ENCODE data around the gene MIAT. TPM values are rescaled to one million over a fixed set of nuclear protein-coding genes. Genes with fewer than 3 reads are reported as not detected.

Gene MIAT
- total and polyA plus RNA-seq, 4 donors: 0.18 to 1.5 (median 0.73) TPM

DNA sequence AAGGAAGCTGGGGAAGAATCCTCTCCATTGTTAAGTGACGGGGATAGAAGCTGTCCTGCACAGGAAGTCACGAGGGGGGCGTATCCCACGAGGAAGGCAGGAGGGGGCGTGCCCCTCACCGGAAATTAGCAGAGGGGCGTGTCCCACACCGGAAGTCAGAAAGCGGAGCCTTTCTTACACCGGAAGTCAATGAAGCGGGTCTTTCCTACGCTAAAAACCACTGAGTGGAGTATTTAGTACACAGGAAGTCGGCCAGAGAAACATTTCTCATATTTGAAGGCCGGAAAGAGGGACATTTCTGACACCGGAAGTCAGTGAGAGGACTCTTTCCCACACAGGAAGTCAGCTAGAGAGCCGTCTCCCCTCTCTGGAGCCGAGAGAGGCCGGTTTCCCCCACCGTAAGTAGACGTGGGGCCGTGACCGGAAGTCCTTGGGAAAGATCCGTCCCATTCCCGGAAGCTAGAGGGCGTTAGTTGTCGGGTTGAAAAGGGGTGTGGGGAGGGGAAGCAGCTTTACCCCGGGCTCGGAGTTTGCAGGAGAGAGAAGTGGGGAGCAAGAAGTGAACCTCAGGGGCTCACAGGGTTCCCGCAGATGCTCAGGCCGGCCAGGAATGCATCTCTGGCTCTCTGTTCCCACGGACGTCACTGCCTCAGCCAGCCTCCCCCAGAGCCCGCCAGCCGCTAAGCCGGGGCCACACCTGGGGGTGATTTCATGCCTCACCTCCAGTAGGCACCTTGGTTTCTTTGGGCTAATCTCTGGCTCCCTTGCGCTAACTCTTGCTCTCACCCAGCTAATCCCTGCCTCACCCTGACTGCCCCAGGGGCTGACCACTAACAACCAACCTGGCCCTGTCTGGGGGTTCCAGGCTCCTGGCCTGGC, 15.4 kb downstream of the MIAT start:
- H3K27ac ChIP-seq (ENCODE audit: low read depth in 1 of 2, low read length in 2 of 2): peak overlapping the region; percentile 81 to 87
- peak; percentile 88 for DNase-seq (ENCODE audit: low spot score)
- under 1% methylated on average over 36 of the region's 36 CpGs for WGBS

More for the DNA sequence above, 15.4 kb downstream of the MIAT start:
- peak overlapping the region; percentile 50 to 83 (median 66) for H3K4me3 ChIP-seq (ENCODE audit: low read depth in 1 of 3, low read length in 3 of 3)
- peaks cover 0 to 20% (median 10%) of the 10 kb centered on the region in 4 donors for H3K4me1 ChIP-seq (ENCODE audit: control insufficient read depth in 4 of 4, insufficient read depth in 4 of 4, low read length in 3 of 4)
- no peaks in the 10 kb centered on the region for H3K36me3 ChIP-seq (ENCODE audit: control insufficient read depth in 4 of 4, insufficient read depth in 3 of 4, low read depth in 1 of 4, low read length in 3 of 4)
- no peaks in the 10 kb centered on the region for H3K9me3 ChIP-seq (ENCODE audit: control insufficient read depth in 4 of 4, low read length in 3 of 4)
- H3K27me3 ChIP-seq (ENCODE audit: control insufficient read depth in 4 of 4, insufficient read depth in 4 of 4, low read length in 3 of 4): no peaks in the 10 kb centered on the region
- peak overlapping the region; percentile 70 to 74 for H3K9ac ChIP-seq (ENCODE audit: low read depth in 1 of 2, low read length in 2 of 2)
- TF ChIP-seq, protein P1, sequence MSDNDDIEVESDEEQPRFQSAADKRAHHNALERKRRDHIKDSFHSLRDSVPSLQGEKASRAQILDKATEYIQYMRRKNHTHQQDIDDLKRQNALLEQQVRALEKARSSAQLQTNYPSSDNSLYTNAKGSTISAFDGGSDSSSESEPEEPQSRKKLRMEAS (IDR thresholded peaks at IDR 0.05): peak; percentile 97
- no peak for TF ChIP-seq HNF4A (conservative IDR thresholded peaks at IDR 0.05)
- TF ChIP-seq, protein P2, sequence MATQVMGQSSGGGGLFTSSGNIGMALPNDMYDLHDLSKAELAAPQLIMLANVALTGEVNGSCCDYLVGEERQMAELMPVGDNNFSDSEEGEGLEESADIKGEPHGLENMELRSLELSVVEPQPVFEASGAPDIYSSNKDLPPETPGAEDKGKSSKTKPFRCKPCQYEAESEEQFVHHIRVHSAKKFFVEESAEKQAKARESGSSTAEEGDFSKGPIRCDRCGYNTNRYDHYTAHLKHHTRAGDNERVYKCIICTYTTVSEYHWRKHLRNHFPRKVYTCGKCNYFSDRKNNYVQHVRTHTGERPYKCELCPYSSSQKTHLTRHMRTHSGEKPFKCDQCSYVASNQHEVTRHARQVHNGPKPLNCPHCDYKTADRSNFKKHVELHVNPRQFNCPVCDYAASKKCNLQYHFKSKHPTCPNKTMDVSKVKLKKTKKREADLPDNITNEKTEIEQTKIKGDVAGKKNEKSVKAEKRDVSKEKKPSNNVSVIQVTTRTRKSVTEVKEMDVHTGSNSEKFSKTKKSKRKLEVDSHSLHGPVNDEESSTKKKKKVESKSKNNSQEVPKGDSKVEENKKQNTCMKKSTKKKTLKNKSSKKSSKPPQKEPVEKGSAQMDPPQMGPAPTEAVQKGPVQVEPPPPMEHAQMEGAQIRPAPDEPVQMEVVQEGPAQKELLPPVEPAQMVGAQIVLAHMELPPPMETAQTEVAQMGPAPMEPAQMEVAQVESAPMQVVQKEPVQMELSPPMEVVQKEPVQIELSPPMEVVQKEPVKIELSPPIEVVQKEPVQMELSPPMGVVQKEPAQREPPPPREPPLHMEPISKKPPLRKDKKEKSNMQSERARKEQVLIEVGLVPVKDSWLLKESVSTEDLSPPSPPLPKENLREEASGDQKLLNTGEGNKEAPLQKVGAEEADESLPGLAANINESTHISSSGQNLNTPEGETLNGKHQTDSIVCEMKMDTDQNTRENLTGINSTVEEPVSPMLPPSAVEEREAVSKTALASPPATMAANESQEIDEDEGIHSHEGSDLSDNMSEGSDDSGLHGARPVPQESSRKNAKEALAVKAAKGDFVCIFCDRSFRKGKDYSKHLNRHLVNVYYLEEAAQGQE (IDR thresholded peaks at IDR 0.05): peak; percentile 81
- TF ChIP-seq, protein P3, sequence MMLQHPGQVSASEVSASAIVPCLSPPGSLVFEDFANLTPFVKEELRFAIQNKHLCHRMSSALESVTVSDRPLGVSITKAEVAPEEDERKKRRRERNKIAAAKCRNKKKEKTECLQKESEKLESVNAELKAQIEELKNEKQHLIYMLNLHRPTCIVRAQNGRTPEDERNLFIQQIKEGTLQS (IDR thresholded peaks at IDR 0.05): no peak
- peak; percentile 84 for TF ChIP-seq NR2F2 (IDR thresholded peaks at IDR 0.05)
- TF ChIP-seq JUND (IDR thresholded peaks at IDR 0.05): peak in 1 of 2 donors; percentile 18
- TF ChIP-seq RXRA (IDR thresholded peaks at IDR 0.05): peak; percentile 55 to 61
- TF ChIP-seq CTCF (IDR thresholded peaks at IDR 0.05; ENCODE audit: low read depth, low read length, missing input control): peak; percentile 29
- TF ChIP-seq GABPA (IDR thresholded peaks at IDR 0.05 in 1 of 2, conservative IDR thresholded peaks at IDR 0.05 in 1 of 2): peak; percentile 100
- TF ChIP-seq RAD21 (IDR thresholded peaks at IDR 0.05): peak; percentile 36 to 38
- TF ChIP-seq YY1 (IDR thresholded peaks at IDR 0.05): peak; percentile 82
- peak; percentile 90 to 91 for TF ChIP-seq EGR1 (IDR thresholded peaks at IDR 0.05; ENCODE audit: low read depth in 2 of 2)
- TF ChIP-seq ZBTB33 (IDR thresholded peaks at IDR 0.05): peak; percentile 41
- TF ChIP-seq FOXA2 (IDR thresholded peaks at IDR 0.05): no peak
- TF ChIP-seq SP1 (IDR thresholded peaks at IDR 0.05): peak; percentile 91
- peak; percentile 66 for TF ChIP-seq TAF1 (conservative IDR thresholded peaks at IDR 0.05)
